HPDE6-E6E7 (cell line): ENCODE data around the gene BCAS1.
A peak's percentile ranks its signal among the peaks of the same experiment; 100 is the strongest.

Experiments
- DNase-seq: peaks from one replicate; pipeline ENCODE4 v3.0.0; 2011; ENCODE audit warnings: missing footprints; ENCODE audit errors: extremely low spot score

The BCAS1 gene

GRCh38 chr20:53926428-53927028, 143.9 kb downstream of the BCAS1 start:
- peak; percentile 100 for DNase-seq

- no peak for DNase-seq
Observed at GRCh38 chr20:53925651-53926401, 144.6 kb downstream of the BCAS1 start.

GRCh38 chr20:53923566-53924369, 146.6 kb downstream of the BCAS1 start:
- no peak for DNase-seq

- no peak for DNase-seq
Observed at GRCh38 chr20:53922901-53923314, 147.5 kb downstream of the BCAS1 start.

- no peak for DNase-seq
Observed at GRCh38 chr20:53921443-53921973, 148.9 kb downstream of the BCAS1 start.

GRCh38 chr20:53920647-53921245, 149.6 kb downstream of the BCAS1 start:
- no peak for DNase-seq

GRCh38 chr20:53919886-53920285, 150.5 kb downstream of the BCAS1 start:
- DNase-seq: no peak

GRCh38 chr20:53918949-53919361, 151.4 kb downstream of the BCAS1 start:
- no peak for DNase-seq

- DNase-seq: no peak
Observed at GRCh38 chr20:53918020-53918311, 152.4 kb downstream of the BCAS1 start.

GRCh38 chr20:53917145-53918019, 153.0 kb downstream of the BCAS1 start:
- no peak for DNase-seq

- DNase-seq: no peak
Observed at GRCh38 chr20:53916173-53916512, 154.3 kb downstream of the BCAS1 start.

GRCh38 chr20:53915446-53916172, 154.8 kb downstream of the BCAS1 start:
- peak; percentile 99 for DNase-seq

GRCh38 chr20:53914781-53915445, 155.5 kb downstream of the BCAS1 start:
- DNase-seq: no peak

- no peak for DNase-seq
Observed at GRCh38 chr20:53914091-53914780, 156.2 kb downstream of the BCAS1 start.

GRCh38 chr20:53911301-53911700, 159.1 kb downstream of the BCAS1 start:
- DNase-seq: no peak

GRCh38 chr20:53910351-53911002, 159.9 kb downstream of the BCAS1 start:
- DNase-seq: no peak

- DNase-seq: no peak
Observed at GRCh38 chr20:53907968-53908751, 162.2 kb downstream of the BCAS1 start.

- no peak for DNase-seq
Observed at GRCh38 chr20:53905820-53906191, 164.6 kb downstream of the BCAS1 start.
